ENCODE measurements around the gene TICRR. TPM values are rescaled to one million over a fixed set of nuclear protein-coding genes. Genes with fewer than 3 reads are reported as not detected.

Gene TICRR
- total and polyA plus RNA-seq, 2 of the 8 experiments (the other 6 are each of a cell fraction or from before 2014, with no cell fraction given), result 13.1 to 34.8 TPM

- H4K20me1 ChIP-seq (replicated peaks in 1 of 2; ENCODE audit: control insufficient read depth in 1 of 2, insufficient read depth in 2 of 2, low read length in 2 of 2), result no peaks in the 10 kb centered on the region
- H2BK120ac ChIP-seq (replicated peaks; ENCODE audit: low read depth, low read length), result no peak overlapping the region
- H2BK20ac ChIP-seq (ENCODE audit: low read length), result no peak overlapping the region
- H2BK15ac ChIP-seq (ENCODE audit: low read length), result no peak overlapping the region
- H2AK5ac ChIP-seq (ENCODE audit: low read depth, low read length), result no peak overlapping the region
- H3K36me3 ChIP-seq (ENCODE audit: control insufficient read depth in 2 of 4, insufficient read depth in 4 of 4, low read length in 3 of 4), result no peaks in the 10 kb centered on the region
- no peak overlapping the region for H4K5ac ChIP-seq (ENCODE audit: insufficient read length, low read depth, low read length)
- ChIA-PET CTCF (ENCODE audit: partially characterized antibody) (interaction anchor here (0.9 to 1.3 kb wide), 5 partner anchors 10 to 207 kb away, joined by 3 read pairs; no protein-coding TSS in a partner anchor), POLR2A (ENCODE audit: partially characterized antibody) (no interaction called here)
- H3K23ac ChIP-seq (ENCODE audit: insufficient read length), result no peak overlapping the region
- no peak overlapping the region for H3K4me3 ChIP-seq (ENCODE audit: extremely low read depth in 1 of 4, insufficient read depth in 2 of 4, low read depth in 3 of 4, low read length in 4 of 4)
- no peak overlapping the region for H3K18ac ChIP-seq (ENCODE audit: extremely low read depth, low read length)
- no peaks in the 10 kb centered on the region for H3K79me2 ChIP-seq (ENCODE audit: control insufficient read depth in 1 of 2, insufficient read depth in 2 of 2, low read length in 2 of 2)
- DNase-seq (ENCODE audit: low read depth in 1 of 2, low spot score in 2 of 2) (no peak), FAIRE-seq (no peak)
- no peak overlapping the region for H4K91ac ChIP-seq (replicated peaks; ENCODE audit: insufficient read length, low read length)
- no peak overlapping the region for H3K4ac ChIP-seq (replicated peaks; ENCODE audit: insufficient read length, low read depth, low read length)
- H3K79me1 ChIP-seq (ENCODE audit: low read depth, low read length), result no peaks in the 10 kb centered on the region
- H3K23me2 ChIP-seq (ENCODE audit: low read depth, low read length), result no peaks in the 10 kb centered on the region; the same call in 1 of the 2 replicates
- no peak overlapping the region for H4K8ac ChIP-seq (ENCODE audit: extremely low read depth, insufficient read depth, low read length)
- no peak overlapping the region for H2AFZ ChIP-seq (ENCODE audit: low read length)
- no peak overlapping the region for H3K9ac ChIP-seq (replicated peaks in 1 of 4; ENCODE audit: extremely low read depth in 1 of 4, low read depth in 3 of 4, low read length in 3 of 4)
- no peak overlapping the region for H3K56ac ChIP-seq (replicated peaks; ENCODE audit: insufficient read length, low read depth, low read length)
- H3K14ac ChIP-seq (ENCODE audit: insufficient read length), result no peak overlapping the region
- no peaks in the 10 kb centered on the region for H3K9me3 ChIP-seq (ENCODE audit: insufficient read depth in 2 of 2, low read depth in 1 of 2, low read length in 1 of 2)
- H3K27me3 ChIP-seq (replicated peaks in 1 of 4; ENCODE audit: control insufficient read depth in 3 of 4, extremely low read depth in 1 of 4, insufficient read depth in 3 of 4, low read length in 3 of 4), result peaks cover 0 to 20% (median 12%) of the 10 kb centered on the region in 4 experiments; a peak in 5 of 7 replicates
- H2BK12ac ChIP-seq (ENCODE audit: low read depth, low read length), result no peak overlapping the region
- WGBS, 2 experiments (ENCODE audit: extremely low coverage in 1 of 2, insufficient coverage in 1 of 2, insufficient read length in 1 of 2, insufficient replicate concordance in 2 of 2, low coverage in 1 of 2, low lambda C conversion rate in 2 of 2, missing lambda C conversion rate in 1 of 2), result 90% methylated on average over 5 of the region's 7 CpGs; no CpG with 5 or more reads in 1 of the 2 experiments
- H3K27ac ChIP-seq (ENCODE audit: low read depth, low read length), result no peak overlapping the region
- no peak for TF ChIP-seq USF2 (IDR thresholded peaks at IDR 0.05; ENCODE audit: low read length)
- no peak for TF ChIP-seq NANOG (IDR thresholded peaks at IDR 0.05; ENCODE audit: insufficient read depth, low read depth, low read length, poor library complexity, severe bottlenecking)
- H3K4me2 ChIP-seq (ENCODE audit: insufficient read depth in 1 of 2, low read depth in 2 of 2, low read length in 2 of 2), result no peak overlapping the region
- peaks cover 0 to 11% (median 7%) of the 10 kb centered on the region in 4 experiments; a peak in 6 of 7 replicates for H3K4me1 ChIP-seq (replicated peaks in 1 of 4; ENCODE audit: control insufficient read depth in 3 of 4, insufficient read depth in 4 of 4, low read length in 3 of 4)
- H2BK5ac ChIP-seq (ENCODE audit: low read depth, low read length), result no peak overlapping the region
These were observed 92.4 kb downstream of the TICRR start for GRCh38 chr15:89667706-89667960.
